Adrenal gland (tissue), 5 donors: ENCODE measurements around the gene APBB1.

Experiments used
- CTCF ChIP-seq, 6 experiments: fragments of 450-650 bp in 4 of 6; fragments of 200-600 bp in 2 of 6; sonication (generic) in 1 of 6; IDR thresholded peaks; 1 replicate in 5 of 6; 2 replicates in 1 of 6; pipeline versions ENCODE4 v1.5.1 to v1.8.0; 2016 to 2021; ENCODE audit warnings: antibody characterized with exemption in 6 of 6, mild to moderate bottlenecking in 2 of 6, moderate library complexity in 1 of 6
- POLR2A ChIP-seq, 2 donors: fragments of 450-650 bp; IDR thresholded peaks; one replicate each; pipeline ENCODE4 v1.6.1; 2017; ENCODE audit warnings: antibody characterized with exemption in 2 of 2, mild to moderate bottlenecking in 2 of 2, moderate library complexity in 1 of 2
- donor health status: DM: no; HTN: no; CAD: no.

- no peak for TF ChIP-seq CTCF (IDR thresholded peaks at IDR 0.05)
- no peak for TF ChIP-seq POLR2A (IDR thresholded peaks at IDR 0.05)
These were observed 23.3 kb downstream of the APBB1 start for GRCh38 chr11:6395470-6396060.
